HFF-Myc (cell line): ENCODE data around the gene GLB1L2.

Experiments used
- DNase-seq: peaks from one replicate; pipeline ENCODE4 v3.0.0-alpha.2; 2011; ENCODE audit warnings: low read depth; ENCODE audit errors: extremely low read depth
- H3K4me3 ChIP-seq: replicated peaks from 2 replicates; pipeline ENCODE4 v1.5.1; 2011; ENCODE audit warnings: low read depth, mild to moderate bottlenecking, control low read depth, low read length
- CTCF ChIP-seq: IDR thresholded peaks from 2 replicates; pipeline ENCODE4 v1.5.1; 2012; ENCODE audit warnings: mild to moderate bottlenecking, low read depth, low read length, control low read depth; ENCODE audit errors: missing control alignments

Gene GLB1L2

GRCh38 chr11:134370526-134371435 is 39.0 kb downstream of the GLB1L2 start:
- H3K4me3 ChIP-seq = no peak overlapping the region
- no peak for TF ChIP-seq CTCF
- DNase-seq = no peak

- H3K4me3 ChIP-seq = no peak overlapping the region
- TF ChIP-seq CTCF = no peak
- no peak for DNase-seq
Observed at GRCh38 chr11:134371436-134372185, 39.8 kb downstream of the GLB1L2 start.

GRCh38 chr11:134372536-134372935 is 40.7 kb downstream of the GLB1L2 start:
- TF ChIP-seq CTCF = no peak

GRCh38 chr11:134372961-134373360 is 41.2 kb downstream of the GLB1L2 start:
- no peak overlapping the region for H3K4me3 ChIP-seq
- no peak for TF ChIP-seq CTCF
- no peak for DNase-seq

More at GRCh38 chr11:134372536-134372935, 40.7 kb downstream of the GLB1L2 start:
- H3K4me3 ChIP-seq = no peak overlapping the region
- DNase-seq = no peak

- H3K4me3 ChIP-seq = no peak overlapping the region
- no peak for DNase-seq
- TF ChIP-seq CTCF = no peak
Observed at GRCh38 chr11:134373591-134374052, 41.8 kb downstream of the GLB1L2 start.

GRCh38 chr11:134374171-134374570 is 42.4 kb downstream of the GLB1L2 start:
- TF ChIP-seq CTCF = no peak
- no peak overlapping the region for H3K4me3 ChIP-seq
- DNase-seq = no peak
